ENCODE measurements around the gene ENPP6.
"Not testable (repeated sequence)": the region's sequence is repeated elsewhere in the genome, so short reads cannot be mapped to it uniquely, and the experiment has no call there.

ENPP6 gene

GRCh38 chr4:184228056-184228705, 10.5 kb upstream of the ENPP6 start:
- no peaks in the 10 kb centered on the region for H3K36me3 ChIP-seq (ENCODE audit: insufficient read depth, low read length)
- no peak overlapping the region for H3K27ac ChIP-seq
- no peaks in the 10 kb centered on the region for H3K9me3 ChIP-seq (ENCODE audit: low read depth, low read length)
- H3K4me3 ChIP-seq, result no peak overlapping the region
- TF ChIP-seq POLR2AphosphoS5 (IDR thresholded peaks at IDR 0.05; ENCODE audit: borderline replicate concordance, low read depth, low read length) (no peak), FOXP2 (optimal IDR thresholded peaks at IDR 0.05; ENCODE audit: control extremely low read depth, extremely low read length, insufficient read depth) (no peak), EZH2 (IDR thresholded peaks at IDR 0.05) (no peak)
- no peak for DNase-seq (ENCODE audit: low read depth, low spot score)
- H3K9ac ChIP-seq (ENCODE audit: insufficient read length), result no peak overlapping the region

GRCh38 chr4:184216515-184216914, 1.2 kb downstream of the ENPP6 start:
- no peaks in the 10 kb centered on the region for H3K36me3 ChIP-seq (ENCODE audit: insufficient read depth, low read length)
- no peaks in the 10 kb centered on the region for H3K9me3 ChIP-seq (ENCODE audit: low read depth, low read length)
- H3K27ac ChIP-seq, result no peak overlapping the region
- no peak overlapping the region for H3K4me3 ChIP-seq
- no peak for DNase-seq (ENCODE audit: low read depth, low spot score)
- H3K9ac ChIP-seq (ENCODE audit: insufficient read length), result no peak overlapping the region
- TF ChIP-seq FOXP2 (optimal IDR thresholded peaks at IDR 0.05; ENCODE audit: control extremely low read depth, extremely low read length, insufficient read depth) (no peak), EZH2 (IDR thresholded peaks at IDR 0.05) (no peak), POLR2AphosphoS5 (IDR thresholded peaks at IDR 0.05; ENCODE audit: borderline replicate concordance, low read depth, low read length) (no peak)

- no peak for DNase-seq (ENCODE audit: low read depth, low spot score)
- Histone ChIP-seq H3K9me3 (ENCODE audit: low read depth, low read length) (no peaks in the 10 kb centered on the region), H3K36me3 (ENCODE audit: insufficient read depth, low read length) (no peaks in the 10 kb centered on the region), H3K9ac (ENCODE audit: insufficient read length) (no peak overlapping the region), H3K27ac (no peak overlapping the region), H3K4me3 (no peak overlapping the region)
- TF ChIP-seq FOXP2 (optimal IDR thresholded peaks at IDR 0.05; ENCODE audit: control extremely low read depth, extremely low read length, insufficient read depth) (no peak), EZH2 (IDR thresholded peaks at IDR 0.05) (no peak), POLR2AphosphoS5 (IDR thresholded peaks at IDR 0.05; ENCODE audit: borderline replicate concordance, low read depth, low read length) (no peak)
Measured at GRCh38 chr4:184215709-184216328, 1.9 kb downstream of the ENPP6 start.

- DNase-seq (ENCODE audit: low read depth, low spot score), result no peak
- H3K9ac ChIP-seq (ENCODE audit: insufficient read length), result no peak overlapping the region
- no peaks in the 10 kb centered on the region for H3K36me3 ChIP-seq (ENCODE audit: insufficient read depth, low read length)
- no peak for TF ChIP-seq FOXP2 (optimal IDR thresholded peaks at IDR 0.05; ENCODE audit: control extremely low read depth, extremely low read length, insufficient read depth)
- no peak for TF ChIP-seq POLR2AphosphoS5 (IDR thresholded peaks at IDR 0.05; ENCODE audit: borderline replicate concordance, low read depth, low read length)
- TF ChIP-seq EZH2 (IDR thresholded peaks at IDR 0.05), result no peak
- no peaks in the 10 kb centered on the region for H3K9me3 ChIP-seq (ENCODE audit: low read depth, low read length)
- H3K27ac ChIP-seq, result no peak overlapping the region
- no peak overlapping the region for H3K4me3 ChIP-seq
Measured at GRCh38 chr4:184214931-184215330, 2.7 kb downstream of the ENPP6 start.

- H3K9ac ChIP-seq (ENCODE audit: insufficient read length); H3K9me3 ChIP-seq (ENCODE audit: low read depth, low read length); H3K4me3 ChIP-seq; DNase-seq (ENCODE audit: low read depth, low spot score); H3K36me3 ChIP-seq (ENCODE audit: insufficient read depth, low read length); H3K27ac ChIP-seq: not testable (repeated sequence)
Measured at GRCh38 chr4:184207734-184208607, 9.7 kb downstream of the ENPP6 start.

- TF ChIP-seq POLR2AphosphoS5 (IDR thresholded peaks at IDR 0.05; ENCODE audit: borderline replicate concordance, low read depth, low read length) (no peak), EZH2 (IDR thresholded peaks at IDR 0.05) (no peak), FOXP2 (optimal IDR thresholded peaks at IDR 0.05; ENCODE audit: control extremely low read depth, extremely low read length, insufficient read depth) (no peak)
- Histone ChIP-seq H3K36me3 (ENCODE audit: insufficient read depth, low read length) (no peaks in the 10 kb centered on the region), H3K9me3 (ENCODE audit: low read depth, low read length) (no peaks in the 10 kb centered on the region), H3K27ac (no peak overlapping the region), H3K9ac (ENCODE audit: insufficient read length) (no peak overlapping the region), H3K4me3 (no peak overlapping the region)
- no peak for DNase-seq (ENCODE audit: low read depth, low spot score)
Measured at GRCh38 chr4:184205243-184205642, 12.4 kb downstream of the ENPP6 start.

- no peaks in the 10 kb centered on the region for H3K9me3 ChIP-seq (ENCODE audit: low read depth, low read length)
- no peak overlapping the region for H3K4me3 ChIP-seq
- DNase-seq (ENCODE audit: low read depth, low spot score), result no peak
- no peak overlapping the region for H3K27ac ChIP-seq
- H3K36me3 ChIP-seq (ENCODE audit: insufficient read depth, low read length), result no peaks in the 10 kb centered on the region
- TF ChIP-seq EZH2 (IDR thresholded peaks at IDR 0.05) (no peak), FOXP2 (optimal IDR thresholded peaks at IDR 0.05; ENCODE audit: control extremely low read depth, extremely low read length, insufficient read depth) (no peak), POLR2AphosphoS5 (IDR thresholded peaks at IDR 0.05; ENCODE audit: borderline replicate concordance, low read depth, low read length) (no peak)
- H3K9ac ChIP-seq (ENCODE audit: insufficient read length), result no peak overlapping the region
Measured at GRCh38 chr4:184203300-184203699, 14.4 kb downstream of the ENPP6 start.

GRCh38 chr4:184201179-184201578, 16.5 kb downstream of the ENPP6 start:
- TF ChIP-seq EZH2 (IDR thresholded peaks at IDR 0.05), result no peak
- no peak for TF ChIP-seq FOXP2 (optimal IDR thresholded peaks at IDR 0.05; ENCODE audit: control extremely low read depth, extremely low read length, insufficient read depth)
- no peak overlapping the region for H3K9ac ChIP-seq (ENCODE audit: insufficient read length)
- H3K27ac ChIP-seq, result no peak overlapping the region
- no peaks in the 10 kb centered on the region for H3K9me3 ChIP-seq (ENCODE audit: low read depth, low read length)
- no peak overlapping the region for H3K4me3 ChIP-seq
- DNase-seq (ENCODE audit: low read depth, low spot score), result no peak
- no peaks in the 10 kb centered on the region for H3K36me3 ChIP-seq (ENCODE audit: insufficient read depth, low read length)

Data from SK-N-MC (cell line).